CD4-positive, alpha-beta T cell (primary cell): Measurements from ENCODE around the gene GRK5. TPM values are rescaled to one million over a fixed set of nuclear protein-coding genes. Genes with fewer than 3 reads are reported as not detected.

Experiments
- ATAC-seq: fragments of 200-7000 bp; cut with Tn5 transposase; one replicate; pipeline ENCODE4 v1.10.0; 2022; ENCODE audit warnings: mild to moderate bottlenecking; ENCODE audit not compliant: poor library complexity
- CTCF ChIA-PET: fragments of 350-600 bp; sonication (Branson Sonifier 250); formaldehyde crosslinking; loops from one replicate; lab custom pipeline; 2021; ENCODE audit warnings: antibody characterized with exemption, inconsistent platforms; lab: Charles Lee
- POLR2A ChIA-PET: fragments of 350-600 bp; sonication (Branson Sonifier 250); formaldehyde crosslinking; loops from one replicate; lab custom pipeline; 2021; ENCODE audit warnings: antibody characterized with exemption, inconsistent platforms; lab: Charles Lee
- DNase-seq, 14 experiments: peaks; one replicate each; pipeline ENCODE4 v3.0.0-alpha.2; 2013 to 2020; ENCODE audit warnings: mixed read lengths in 2 of 14
- H3K27ac ChIP-seq, 2 donors: one replicate each; pipeline versions ENCODE4 v1.5.1 to v1.7.0; 2013; ENCODE audit warnings: low read length in 2 of 2, low read depth in 1 of 2, mild to moderate bottlenecking in 1 of 2
- H3K27me3 ChIP-seq, 2 experiments: 1 replicate in 1 of 2; 2 replicates in 1 of 2; pipeline versions ENCODE4 v1.6.1 to v1.7.0; 2013; ENCODE audit warnings: low read length in 2 of 2, control low read depth in 1 of 2, mild to moderate bottlenecking in 1 of 2, moderate library complexity in 1 of 2; ENCODE audit not compliant: insufficient read depth in 2 of 2, control insufficient read depth in 1 of 2
- H3K36me3 ChIP-seq: one replicate; pipeline ENCODE4 v1.6.1; 2013; ENCODE audit warnings: low read length, control low read depth; ENCODE audit not compliant: insufficient read depth
- H3K4me1 ChIP-seq: one replicate; pipeline ENCODE4 v1.6.1; 2013; ENCODE audit warnings: low read length, control low read depth; ENCODE audit not compliant: insufficient read depth
- H3K4me3 ChIP-seq: one replicate; pipeline ENCODE4 v1.5.1; 2013; ENCODE audit warnings: mild to moderate bottlenecking, low read length, moderate library complexity
- H3K9me3 ChIP-seq, 2 experiments: 1 replicate in 1 of 2; 2 replicates in 1 of 2; pipeline versions ENCODE4 v1.6.1 to v1.7.0; 2013; ENCODE audit warnings: low read length in 2 of 2, mild to moderate bottlenecking in 2 of 2, control low read depth in 1 of 2, moderate library complexity in 1 of 2; ENCODE audit not compliant: control insufficient read depth in 1 of 2, insufficient read depth in 1 of 2
- H3K27ac Mint-ChIP-seq: one replicate; pipeline ENCODE4 v1.8.0; 2020; ENCODE audit warnings: mixed read lengths
- H3K27me3 Mint-ChIP-seq: one replicate; pipeline ENCODE4 v1.8.0; 2021; ENCODE audit warnings: mixed read lengths
- H3K36me3 Mint-ChIP-seq: one replicate; pipeline ENCODE4 v1.8.0; 2021; ENCODE audit warnings: low read depth, mixed read lengths
- H3K4me1 Mint-ChIP-seq: one replicate; pipeline ENCODE4 v1.8.0; 2021; ENCODE audit warnings: low read depth, mixed read lengths
- H3K4me3 Mint-ChIP-seq: one replicate; pipeline ENCODE4 v1.8.0; 2020; ENCODE audit warnings: mild to moderate bottlenecking, mixed read lengths
- H3K9me3 Mint-ChIP-seq: one replicate; pipeline ENCODE4 v1.8.0; 2020; ENCODE audit warnings: mixed read lengths
- intact Hi-C, 2 experiments: fragments of 100-400 bp; cut with DNase I in 1 of 2; cut with micrococcal nuclease in 1 of 2; formaldehyde crosslinking; loops; one replicate each; pipeline versions ENCODE4 v1.15.1 to v1.9.0; 2023 to 2025; cut with DNase I, micrococcal nuclease
- total RNA-seq, 174 experiments: library from RNA in 2 of 174; stranded (reverse) in 2 of 174; gene quantifications; one replicate each; pipeline ENCODE4 v1.2.3 and lab custom pipeline; 2021 to 2026
- TF ChIP-seq, protein P1 (sequence below): fragments of 200-600 bp; IDR thresholded peaks from one replicate; pipeline ENCODE4 v1.8.0; 2022; ENCODE audit warnings: antibody characterized with exemption, mild to moderate bottlenecking

GRK5 gene
- total RNA-seq, 2 experiments from 2014 or later, result 19.2 to 20.8 TPM

DNA sequence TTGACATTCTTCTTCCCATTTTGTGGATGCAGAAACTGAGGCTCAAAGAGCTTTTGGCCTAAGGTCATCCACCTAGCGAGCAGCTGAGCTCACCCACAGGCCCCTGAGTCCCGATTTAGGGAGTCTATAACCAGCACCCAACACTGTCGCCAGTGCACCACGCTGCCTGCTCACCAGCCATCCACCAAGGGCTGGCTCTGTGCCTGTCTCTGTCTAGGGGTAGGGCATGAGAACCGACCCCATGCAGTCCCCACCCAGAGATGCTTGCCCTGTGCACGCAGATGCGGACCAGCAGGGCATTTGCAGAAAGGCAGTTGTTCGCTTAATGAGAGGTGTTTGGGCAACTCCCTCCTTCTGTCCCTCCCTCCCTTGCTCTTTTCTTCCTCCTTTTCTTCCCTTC is 97.2 kb downstream of the GRK5 start:
- Histone ChIP-seq H3K27ac (no peak overlapping the region), H3K9me3 (no peaks in the 10 kb centered on the region), H3K4me3 (no peak overlapping the region), H3K4me1 (peaks cover 89% of the 10 kb centered on the region), H3K27me3 (no peaks in the 10 kb centered on the region), H3K36me3 (no peaks in the 10 kb centered on the region)
- Mint-ChIP-seq H3K27me3 (no peaks in the 10 kb centered on the region), H3K27ac (peak overlapping the region; percentile 94), H3K36me3 (peaks cover 4% of the 10 kb centered on the region), H3K4me1 (peaks cover 81% of the 10 kb centered on the region), H3K9me3 (no peaks in the 10 kb centered on the region), H3K4me3 (no peak overlapping the region)
- TF ChIP-seq, protein P1, sequence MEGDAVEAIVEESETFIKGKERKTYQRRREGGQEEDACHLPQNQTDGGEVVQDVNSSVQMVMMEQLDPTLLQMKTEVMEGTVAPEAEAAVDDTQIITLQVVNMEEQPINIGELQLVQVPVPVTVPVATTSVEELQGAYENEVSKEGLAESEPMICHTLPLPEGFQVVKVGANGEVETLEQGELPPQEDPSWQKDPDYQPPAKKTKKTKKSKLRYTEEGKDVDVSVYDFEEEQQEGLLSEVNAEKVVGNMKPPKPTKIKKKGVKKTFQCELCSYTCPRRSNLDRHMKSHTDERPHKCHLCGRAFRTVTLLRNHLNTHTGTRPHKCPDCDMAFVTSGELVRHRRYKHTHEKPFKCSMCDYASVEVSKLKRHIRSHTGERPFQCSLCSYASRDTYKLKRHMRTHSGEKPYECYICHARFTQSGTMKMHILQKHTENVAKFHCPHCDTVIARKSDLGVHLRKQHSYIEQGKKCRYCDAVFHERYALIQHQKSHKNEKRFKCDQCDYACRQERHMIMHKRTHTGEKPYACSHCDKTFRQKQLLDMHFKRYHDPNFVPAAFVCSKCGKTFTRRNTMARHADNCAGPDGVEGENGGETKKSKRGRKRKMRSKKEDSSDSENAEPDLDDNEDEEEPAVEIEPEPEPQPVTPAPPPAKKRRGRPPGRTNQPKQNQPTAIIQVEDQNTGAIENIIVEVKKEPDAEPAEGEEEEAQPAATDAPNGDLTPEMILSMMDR, result no peak
- intact Hi-C loops, result loop anchor here in 1 of 2 experiments (2.0 to 5.0 kb wide), 3 partner anchors 14 to 188 kb away; no protein-coding TSS in a partner anchor
- DNase-seq (no peak), ATAC-seq (no peak)
- ChIA-PET CTCF (interaction anchor here (3.2 kb wide), 1 partner anchor 97 kb away, joined by 29 read pairs; the partner anchor contains the start of gene GRK5), POLR2A (interaction anchor here (0.6 to 3.6 kb wide), 3 partner anchors 36 to 349 kb away, joined by 3 to 63 read pairs (median 21); partner anchors contain the start of gene GRK5)

DNA sequence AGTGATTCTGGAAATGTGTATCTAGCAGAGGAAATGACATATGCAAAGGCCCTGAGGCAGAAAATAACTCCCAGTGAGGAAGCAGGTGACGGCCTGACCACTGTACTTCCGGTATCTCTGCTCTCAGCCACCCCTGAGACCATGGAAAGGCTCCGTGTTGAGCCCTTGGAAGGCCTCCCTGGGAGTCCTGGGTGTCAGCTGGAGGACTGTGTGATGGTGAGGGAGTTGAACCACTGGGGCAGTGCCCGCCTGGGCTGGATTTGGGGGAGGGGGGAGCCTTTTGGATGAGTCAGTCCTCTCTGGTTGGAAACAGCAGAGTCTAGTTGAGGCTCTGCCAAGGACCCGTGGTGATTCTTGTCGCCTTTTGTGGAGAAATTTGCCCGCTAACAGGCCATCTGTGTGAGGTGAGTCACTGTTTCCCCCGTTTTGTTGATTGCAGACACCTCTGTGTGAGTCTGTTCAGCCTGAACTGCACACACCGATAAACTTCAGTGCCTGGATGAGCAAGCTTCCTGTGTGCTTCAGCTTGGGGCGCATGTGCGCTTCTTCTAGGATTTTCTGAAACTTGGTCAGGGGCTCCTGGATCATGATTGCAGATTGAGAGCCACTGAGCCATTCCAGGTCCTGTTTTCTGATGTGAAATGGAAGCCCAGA is 98.6 kb downstream of the GRK5 start:
- DNase-seq (peak; percentile 50 to 92 (median 82)), ATAC-seq (peak; percentile 81)
- TF ChIP-seq, protein P1, result no peak
- H3K27ac Mint-ChIP-seq, result peak overlapping the region; percentile 94
- Histone ChIP-seq H3K4me3 (peak overlapping the region; percentile 57), H3K9me3 (no peaks in the 10 kb centered on the region), H3K27me3 (no peaks in the 10 kb centered on the region), H3K27ac (peak overlapping the region; percentile 83 to 94), H3K4me1 (peaks cover 77% of the 10 kb centered on the region), H3K36me3 (no peaks in the 10 kb centered on the region)
- peaks cover 4% of the 10 kb centered on the region for H3K36me3 Mint-ChIP-seq
- CTCF ChIA-PET, result interaction anchor here (0.6 to 3.2 kb wide), 16 partner anchors 9 to 237 kb away, joined by 3 to 29 read pairs (median 3); partner anchors contain the start of gene GRK5
- peak overlapping the region; percentile 88 for H3K4me3 Mint-ChIP-seq
- intact Hi-C loops, result loop anchor here (2.0 to 5.0 kb wide), 6 partner anchors 15 to 236 kb away; partner anchors contain the start of genes GRK5 (in 2 of the 2) and RGS10 (in 1 of the 2)
- no peaks in the 10 kb centered on the region for H3K9me3 Mint-ChIP-seq
- H3K4me1 Mint-ChIP-seq, result peaks cover 75% of the 10 kb centered on the region
- POLR2A ChIA-PET, result interaction anchor here (0.8 to 3.6 kb wide), 13 partner anchors 13 to 420 kb away, joined by 3 to 63 read pairs (median 4); partner anchors contain the start of genes GRK5, INPP5F, RGS10 and SFXN4
- H3K27me3 Mint-ChIP-seq, result no peaks in the 10 kb centered on the region

DNA sequence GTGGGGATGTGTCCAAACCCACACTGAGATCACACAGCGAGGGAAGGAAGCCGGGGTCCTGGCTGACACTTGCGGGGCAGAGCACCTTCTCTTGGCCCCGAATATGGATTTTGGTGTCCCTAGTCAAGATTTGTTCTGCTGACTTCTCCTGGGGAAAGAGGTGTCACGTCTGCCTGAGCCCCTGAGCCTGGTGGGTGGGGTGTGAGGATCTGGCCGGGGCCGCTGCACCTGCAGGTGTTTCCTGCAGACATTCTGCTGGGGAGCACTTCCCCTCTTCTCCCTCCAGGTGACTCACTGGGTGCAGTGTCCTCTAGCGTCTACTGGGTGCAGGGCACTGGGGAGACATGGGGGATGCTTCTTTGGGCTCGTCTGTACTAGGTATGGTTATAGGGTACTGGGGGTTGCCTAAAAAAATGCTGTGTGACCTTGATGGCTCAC is 99.2 kb downstream of the GRK5 start:
- intact Hi-C loops, result loop anchor here (2.0 to 5.0 kb wide), 5 partner anchors 38 to 236 kb away; partner anchors contain the start of genes GRK5 (in 2 of the 2) and RGS10 (in 1 of the 2)
- H3K9me3 Mint-ChIP-seq, result no peaks in the 10 kb centered on the region
- Histone ChIP-seq H3K4me1 (peaks cover 71% of the 10 kb centered on the region), H3K9me3 (no peaks in the 10 kb centered on the region), H3K27ac (peak overlapping the region; percentile 83 to 94), H3K4me3 (peak overlapping the region; percentile 57), H3K27me3 (no peaks in the 10 kb centered on the region), H3K36me3 (no peaks in the 10 kb centered on the region)
- H3K27ac Mint-ChIP-seq, result peak overlapping the region; percentile 94
- no peaks in the 10 kb centered on the region for H3K27me3 Mint-ChIP-seq
- CTCF ChIA-PET, result interaction anchor here (0.6 to 3.2 kb wide), 16 partner anchors 10 to 237 kb away, joined by 3 to 29 read pairs (median 3); partner anchors contain the start of gene GRK5
- DNase-seq (peak; percentile 61 to 90 (median 76)), ATAC-seq (peak; percentile 81)
- H3K4me1 Mint-ChIP-seq, result peaks cover 73% of the 10 kb centered on the region
- H3K4me3 Mint-ChIP-seq, result peak overlapping the region; percentile 88
- TF ChIP-seq, protein P1, result peak; percentile 76
- no peaks in the 10 kb centered on the region for H3K36me3 Mint-ChIP-seq
- POLR2A ChIA-PET, result interaction anchor here (0.9 to 3.6 kb wide), 12 partner anchors 13 to 419 kb away, joined by 3 to 63 read pairs (median 4); partner anchors contain the start of genes GRK5, INPP5F, RGS10 and SFXN4
